PC-3 (cell line): ENCODE results near the gene NOS1. TPM values are rescaled to one million over a fixed set of nuclear protein-coding genes. Genes with fewer than 3 reads are reported as not detected.

Experiments used
- ATAC-seq: fragments of 200-7000 bp; cut with Tn5 transposase; 2 replicates; pipeline ENCODE4 v1.9.1; 2020; ENCODE audit warnings: mild to moderate bottlenecking, moderate library complexity
- BruUV-seq: library from RNA; stranded (reverse); fragments of 400-500 nt; replicated peaks from 2 replicates; lab custom pipeline; 2021; lab: Mats Ljungman, UMichigan
- CTCF ChIA-PET: fragments of 300-600 bp; sonication (Branson Sonifier 250); formaldehyde crosslinking; loops from one replicate; lab custom pipeline; 2022; ENCODE audit warnings: antibody characterized with exemption; lab: Charles Lee
- POLR2A ChIA-PET: fragments of 300-600 bp; sonication (Branson Sonifier 250); formaldehyde crosslinking; loops from one replicate; lab custom pipeline; 2022; ENCODE audit warnings: antibody characterized with exemption; ENCODE audit not compliant: unreplicated experiment; lab: Charles Lee
- DNase-seq: peaks from one replicate; pipeline ENCODE4 v3.0.0-alpha.2; 2015
- H2AFZ ChIP-seq: fragments of 300-600 bp; sonication (generic); 2 replicates; pipeline ENCODE4 v1.6.0; 2016; ENCODE audit warnings: antibody characterized with exemption, low read length
- H3F3A ChIP-seq: fragments of 300-600 bp; sonication (generic); one replicate; pipeline ENCODE4 v1.6.0; 2017; ENCODE audit warnings: antibody characterized with exemption, low read length, control low read depth, mild to moderate bottlenecking; ENCODE audit not compliant: unreplicated experiment
- H3K27ac ChIP-seq: fragments of 300-600 bp; sonication (generic); 2 replicates; pipeline ENCODE4 v1.5.1; 2016; ENCODE audit warnings: mild to moderate bottlenecking, low read length
- H3K27me3 ChIP-seq: fragments of 300-600 bp; sonication (generic); 2 replicates; pipeline ENCODE4 v1.6.1; 2016; ENCODE audit warnings: low read length, mixed read lengths
- H3K36me3 ChIP-seq: fragments of 300-600 bp; sonication (generic); 2 replicates; pipeline ENCODE4 v1.6.1; 2016; ENCODE audit warnings: low read depth, mixed run types, low read length, mixed read lengths
- H3K4me1 ChIP-seq: fragments of 300-600 bp; sonication (generic); 2 replicates; pipeline ENCODE4 v1.5.1; 2016; ENCODE audit warnings: low read length; ENCODE audit not compliant: insufficient read depth
- H3K4me2 ChIP-seq: fragments of 300-600 bp; sonication (generic); 2 replicates; pipeline ENCODE4 v1.6.0; 2016; ENCODE audit warnings: low read length
- H3K4me3 ChIP-seq: fragments of 300-600 bp; sonication (generic); 2 replicates; pipeline ENCODE4 v1.5.1; 2016; ENCODE audit warnings: mild to moderate bottlenecking, low read length, mixed read lengths
- H3K79me2 ChIP-seq: fragments of 300-600 bp; sonication (generic); 2 replicates; pipeline ENCODE4 v1.6.1; 2017; ENCODE audit warnings: low read length, mixed read lengths
- H3K9ac ChIP-seq: fragments of 300-600 bp; sonication (generic); 2 replicates; pipeline ENCODE4 v1.6.0; 2016; ENCODE audit warnings: mild to moderate bottlenecking, low read length
- H3K9me2 ChIP-seq: fragments of 300-600 bp; sonication (generic); replicated peaks from 2 replicates; pipeline ENCODE4 v1.6.1; 2016; ENCODE audit warnings: mixed run types, low read length, mixed read lengths
- H3K9me3 ChIP-seq: fragments of 300-600 bp; sonication (generic); 2 replicates; pipeline ENCODE4 v1.6.1; 2016; ENCODE audit warnings: low read length, mixed read lengths
- H4K20me1 ChIP-seq: fragments of 300-600 bp; sonication (generic); 2 replicates; pipeline ENCODE4 v1.6.1; 2016; ENCODE audit warnings: low read length, mixed read lengths
- EZH2 ChIP-seq: fragments of 300-600 bp; sonication (generic); IDR thresholded peaks from one replicate; pipeline ENCODE4 v1.6.1; 2017; ENCODE audit warnings: antibody characterized with exemption, mild to moderate bottlenecking, low read length; ENCODE audit not compliant: unreplicated experiment
- EZH2phosphoT487 ChIP-seq: fragments of 300-600 bp; sonication (generic); IDR thresholded peaks from 2 replicates; pipeline ENCODE4 v1.6.1; 2018; ENCODE audit warnings: mild to moderate bottlenecking, antibody characterized with exemption, low read length, borderline replicate concordance
- intact Hi-C: fragments of 100-400 bp; cut with micrococcal nuclease; formaldehyde crosslinking; loops from 2 replicates; pipeline ENCODE4 v1.9.0; 2023
- total RNA-seq: library from RNA; depleted of rRNA; stranded (reverse); fragments of >200 nt; gene quantifications from 2 replicates; pipeline ENCODE4 v1.2.3, GENCODE V29; 2014
- TF ChIP-seq, protein P1 (sequence below): fragments of 300-600 bp; sonication (generic); conservative IDR thresholded peaks from 2 replicates; pipeline ENCODE4 v1.5.1; 2017; ENCODE audit warnings: antibody characterized with exemption, low read depth, mild to moderate bottlenecking, low read length

The NOS1 gene
- total RNA-seq, 1 experiment from 2014 or later, result 0.11 TPM

DNA sequence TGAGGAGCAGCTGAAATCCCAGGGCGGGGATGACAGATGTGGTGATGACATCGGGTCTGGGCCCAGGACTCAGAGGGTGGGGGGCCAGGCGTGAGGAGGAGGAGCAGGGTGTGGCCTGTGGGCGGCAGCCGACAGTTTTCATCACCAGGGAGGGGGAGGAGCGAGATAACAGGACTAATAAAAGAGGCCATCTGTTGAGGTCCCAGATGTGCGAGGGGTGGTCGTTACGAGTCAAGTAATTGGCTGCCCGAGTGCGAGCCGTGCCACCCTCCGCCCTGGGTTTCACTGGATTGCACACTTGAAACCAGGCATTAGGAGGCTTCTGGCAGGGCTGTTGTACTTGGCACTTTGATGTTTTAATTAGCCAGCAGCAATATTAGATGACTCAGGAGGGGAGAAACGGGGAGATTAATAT, 67.2 kb downstream of the NOS1 start:
- CTCF ChIA-PET, result no interaction called here
- no peaks in the 10 kb centered on the region for H3K4me1 ChIP-seq
- H3K4me3 ChIP-seq, result no peak overlapping the region
- ATAC-seq (no peak), DNase-seq (no peak)
- H3K4me2 ChIP-seq, result no peak overlapping the region
- H3K79me2 ChIP-seq, result no peaks in the 10 kb centered on the region
- intact Hi-C loops, result no loop called here
- TF ChIP-seq EZH2phosphoT487, result no peak
- no peak for TF ChIP-seq EZH2
- TF ChIP-seq, protein P1, sequence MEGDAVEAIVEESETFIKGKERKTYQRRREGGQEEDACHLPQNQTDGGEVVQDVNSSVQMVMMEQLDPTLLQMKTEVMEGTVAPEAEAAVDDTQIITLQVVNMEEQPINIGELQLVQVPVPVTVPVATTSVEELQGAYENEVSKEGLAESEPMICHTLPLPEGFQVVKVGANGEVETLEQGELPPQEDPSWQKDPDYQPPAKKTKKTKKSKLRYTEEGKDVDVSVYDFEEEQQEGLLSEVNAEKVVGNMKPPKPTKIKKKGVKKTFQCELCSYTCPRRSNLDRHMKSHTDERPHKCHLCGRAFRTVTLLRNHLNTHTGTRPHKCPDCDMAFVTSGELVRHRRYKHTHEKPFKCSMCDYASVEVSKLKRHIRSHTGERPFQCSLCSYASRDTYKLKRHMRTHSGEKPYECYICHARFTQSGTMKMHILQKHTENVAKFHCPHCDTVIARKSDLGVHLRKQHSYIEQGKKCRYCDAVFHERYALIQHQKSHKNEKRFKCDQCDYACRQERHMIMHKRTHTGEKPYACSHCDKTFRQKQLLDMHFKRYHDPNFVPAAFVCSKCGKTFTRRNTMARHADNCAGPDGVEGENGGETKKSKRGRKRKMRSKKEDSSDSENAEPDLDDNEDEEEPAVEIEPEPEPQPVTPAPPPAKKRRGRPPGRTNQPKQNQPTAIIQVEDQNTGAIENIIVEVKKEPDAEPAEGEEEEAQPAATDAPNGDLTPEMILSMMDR, result no peak
- H3K9ac ChIP-seq, result no peak overlapping the region
- H3K9me3 ChIP-seq, result no peaks in the 10 kb centered on the region
- H2AFZ ChIP-seq, result no peak overlapping the region
- H3K9me2 ChIP-seq, result no peaks in the 10 kb centered on the region
- H3K27me3 ChIP-seq, result peaks cover 12% of the 10 kb centered on the region
- BruUV-seq, result no TSS peak
- no peaks in the 10 kb centered on the region for H3F3A ChIP-seq
- H4K20me1 ChIP-seq, result no peaks in the 10 kb centered on the region
- POLR2A ChIA-PET, result no interaction called here
- no peaks in the 10 kb centered on the region for H3K36me3 ChIP-seq
- H3K27ac ChIP-seq, result no peak overlapping the region

DNA sequence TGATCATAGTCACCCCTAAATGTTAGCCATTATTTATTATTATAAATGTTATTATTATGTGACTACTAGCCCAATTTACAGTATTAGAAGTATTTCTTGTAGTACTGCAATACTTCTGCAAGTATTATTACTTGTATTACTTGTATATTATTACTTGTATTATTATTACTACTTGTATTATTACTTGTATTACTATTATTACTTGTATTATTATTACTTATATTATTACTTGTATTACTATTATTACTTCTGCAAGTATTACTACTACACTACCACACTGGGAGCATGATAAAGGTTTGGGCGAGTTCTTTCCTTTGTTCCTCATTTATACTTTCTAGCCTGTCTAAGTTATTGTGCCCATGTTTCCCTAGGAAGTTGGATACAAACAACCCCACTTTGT, 67.9 kb downstream of the NOS1 start:
- POLR2A ChIA-PET, result no interaction called here
- no peak overlapping the region for H3K4me3 ChIP-seq

GRCh38 chr12:117292688-117293087, 68.7 kb downstream of the NOS1 start:
- intact Hi-C loops, result no loop called here
- no peak overlapping the region for H2AFZ ChIP-seq
- peaks cover 25% of the 10 kb centered on the region for H3K27me3 ChIP-seq
- no peaks in the 10 kb centered on the region for H3K9me3 ChIP-seq
- H3K27ac ChIP-seq, result no peak overlapping the region
- no peak for ATAC-seq
- no peak for DNase-seq
- H3K9ac ChIP-seq, result no peak overlapping the region
- POLR2A ChIA-PET, result no interaction called here
- BruUV-seq, result no TSS peak
- CTCF ChIA-PET, result no interaction called here
- no peaks in the 10 kb centered on the region for H3F3A ChIP-seq
- no peaks in the 10 kb centered on the region for H3K79me2 ChIP-seq
- no peak overlapping the region for H3K4me3 ChIP-seq
- no peaks in the 10 kb centered on the region for H4K20me1 ChIP-seq
- H3K4me1 ChIP-seq, result no peaks in the 10 kb centered on the region
- TF ChIP-seq, protein P1, result no peak
- TF ChIP-seq EZH2phosphoT487 (no peak), EZH2 (no peak)
- H3K36me3 ChIP-seq, result no peaks in the 10 kb centered on the region
- H3K4me2 ChIP-seq, result no peak overlapping the region
- no peaks in the 10 kb centered on the region for H3K9me2 ChIP-seq

More for the DNA sequence above, 67.9 kb downstream of the NOS1 start:
- intact Hi-C loops, result no loop called here
- Histone ChIP-seq H3K9ac (no peak overlapping the region), H3K9me3 (no peaks in the 10 kb centered on the region), H3K4me2 (no peak overlapping the region), H3K27ac (no peak overlapping the region), H3K4me1 (no peaks in the 10 kb centered on the region), H2AFZ (no peak overlapping the region), H3K79me2 (no peaks in the 10 kb centered on the region), H4K20me1 (no peaks in the 10 kb centered on the region), H3K27me3 (peaks cover 17% of the 10 kb centered on the region), H3F3A (no peaks in the 10 kb centered on the region), H3K9me2 (no peaks in the 10 kb centered on the region), H3K36me3 (no peaks in the 10 kb centered on the region)
- no peak for ATAC-seq
- no peak for DNase-seq
- CTCF ChIA-PET, result no interaction called here
- TF ChIP-seq EZH2phosphoT487 (no peak), EZH2 (no peak)
- TF ChIP-seq, protein P1, result no peak
- BruUV-seq, result no TSS peak
